ENCODE measurements around the gene HCN4.

The HCN4 gene

DNA sequence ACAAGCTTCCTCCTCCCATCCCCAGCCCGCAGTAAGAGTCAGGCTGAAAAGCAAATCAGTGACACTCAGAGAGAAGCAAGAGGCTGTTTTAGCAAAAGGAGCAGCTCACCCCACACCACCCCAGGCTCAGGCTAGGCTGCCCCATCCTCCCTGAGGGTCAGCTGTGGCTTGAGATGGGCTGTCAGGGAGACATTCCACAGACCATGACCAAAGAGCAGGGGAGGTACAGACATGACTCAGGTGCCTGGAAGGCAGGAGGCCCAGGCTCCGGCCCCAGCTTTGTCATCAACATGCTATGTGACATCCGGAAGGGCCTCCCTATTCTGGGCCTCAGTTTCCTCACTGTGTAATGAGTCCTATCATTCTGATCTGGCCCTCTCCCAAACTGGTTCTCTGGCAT, 24.7 kb downstream of the HCN4 start:
- TF ChIP-seq, protein P1, sequence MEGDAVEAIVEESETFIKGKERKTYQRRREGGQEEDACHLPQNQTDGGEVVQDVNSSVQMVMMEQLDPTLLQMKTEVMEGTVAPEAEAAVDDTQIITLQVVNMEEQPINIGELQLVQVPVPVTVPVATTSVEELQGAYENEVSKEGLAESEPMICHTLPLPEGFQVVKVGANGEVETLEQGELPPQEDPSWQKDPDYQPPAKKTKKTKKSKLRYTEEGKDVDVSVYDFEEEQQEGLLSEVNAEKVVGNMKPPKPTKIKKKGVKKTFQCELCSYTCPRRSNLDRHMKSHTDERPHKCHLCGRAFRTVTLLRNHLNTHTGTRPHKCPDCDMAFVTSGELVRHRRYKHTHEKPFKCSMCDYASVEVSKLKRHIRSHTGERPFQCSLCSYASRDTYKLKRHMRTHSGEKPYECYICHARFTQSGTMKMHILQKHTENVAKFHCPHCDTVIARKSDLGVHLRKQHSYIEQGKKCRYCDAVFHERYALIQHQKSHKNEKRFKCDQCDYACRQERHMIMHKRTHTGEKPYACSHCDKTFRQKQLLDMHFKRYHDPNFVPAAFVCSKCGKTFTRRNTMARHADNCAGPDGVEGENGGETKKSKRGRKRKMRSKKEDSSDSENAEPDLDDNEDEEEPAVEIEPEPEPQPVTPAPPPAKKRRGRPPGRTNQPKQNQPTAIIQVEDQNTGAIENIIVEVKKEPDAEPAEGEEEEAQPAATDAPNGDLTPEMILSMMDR (IDR thresholded peaks at IDR 0.05; ENCODE audit: extremely low read depth, missing control alignments), result no peak
- no peak for DNase-seq (ENCODE audit: low spot score)

GRCh38 chr15:73341886-73342600, 26.7 kb downstream of the HCN4 start:
- TF ChIP-seq, protein P1 (IDR thresholded peaks at IDR 0.05; ENCODE audit: extremely low read depth, missing control alignments), result no peak

DNA sequence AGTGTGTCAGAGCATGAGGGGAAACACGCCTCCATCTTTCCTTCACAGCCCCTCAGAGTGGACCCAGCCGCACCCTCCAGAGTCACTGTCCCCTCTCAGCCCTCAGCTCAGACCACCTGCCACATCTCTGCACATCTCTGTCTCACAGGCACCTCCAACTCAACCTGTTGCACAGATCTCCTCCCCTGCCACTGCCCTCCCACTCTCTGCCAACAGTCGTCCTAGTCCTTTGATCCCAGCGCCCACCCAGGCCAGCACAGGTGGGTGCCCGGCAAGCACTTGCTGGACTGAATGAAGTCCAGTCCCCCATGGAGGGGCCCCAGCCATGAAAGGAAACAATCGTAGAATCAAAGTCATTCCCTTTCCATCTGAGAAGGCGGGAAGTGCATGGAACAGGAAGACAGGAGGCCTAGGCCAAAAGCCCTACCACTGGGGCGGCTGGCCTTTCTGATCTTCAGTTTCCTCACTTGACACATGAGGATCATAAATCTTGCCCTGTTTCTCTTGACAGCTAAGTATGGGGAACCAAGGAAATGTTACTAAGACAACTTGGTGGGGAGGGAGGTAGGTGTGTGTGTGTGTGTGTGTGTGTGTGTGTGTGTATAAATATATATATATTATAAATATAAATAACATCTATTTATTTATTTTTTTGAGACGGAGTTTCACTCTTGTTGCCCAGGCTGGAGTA, 28.1 kb downstream of the HCN4 start:
- DNase-seq (ENCODE audit: low spot score), result no peak
- TF ChIP-seq, protein P1 (IDR thresholded peaks at IDR 0.05; ENCODE audit: extremely low read depth, missing control alignments), result no peak

More at GRCh38 chr15:73341886-73342600, 26.7 kb downstream of the HCN4 start:
- DNase-seq (ENCODE audit: low spot score), result no peak

- DNase-seq (ENCODE audit: low spot score), result no peak
- TF ChIP-seq, protein P1 (IDR thresholded peaks at IDR 0.05; ENCODE audit: extremely low read depth, missing control alignments), result no peak
Measured at GRCh38 chr15:73338606-73339374, 30.0 kb downstream of the HCN4 start.

DNA sequence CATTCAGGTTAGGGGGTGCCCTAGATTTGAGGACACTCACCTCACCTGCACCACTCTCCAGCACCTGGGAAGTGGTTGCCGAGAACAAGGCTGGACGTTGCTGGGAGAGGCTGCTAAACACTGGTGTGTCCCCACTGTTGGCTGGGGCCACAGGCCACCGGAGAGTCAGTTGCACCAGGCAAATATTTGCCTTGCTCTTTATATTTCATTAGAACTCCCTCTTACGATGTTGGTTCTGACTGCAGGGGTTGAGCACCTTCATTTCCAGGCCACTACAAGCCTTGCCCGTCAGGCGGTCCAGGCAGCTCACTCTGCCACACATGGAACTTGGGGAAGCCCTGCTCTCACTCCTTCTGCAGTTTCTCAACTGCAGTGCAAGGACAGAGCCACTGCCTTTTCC, 30.7 kb downstream of the HCN4 start:
- TF ChIP-seq, protein P1 (IDR thresholded peaks at IDR 0.05; ENCODE audit: extremely low read depth, missing control alignments), result no peak
- DNase-seq (ENCODE audit: low spot score), result no peak

DNA sequence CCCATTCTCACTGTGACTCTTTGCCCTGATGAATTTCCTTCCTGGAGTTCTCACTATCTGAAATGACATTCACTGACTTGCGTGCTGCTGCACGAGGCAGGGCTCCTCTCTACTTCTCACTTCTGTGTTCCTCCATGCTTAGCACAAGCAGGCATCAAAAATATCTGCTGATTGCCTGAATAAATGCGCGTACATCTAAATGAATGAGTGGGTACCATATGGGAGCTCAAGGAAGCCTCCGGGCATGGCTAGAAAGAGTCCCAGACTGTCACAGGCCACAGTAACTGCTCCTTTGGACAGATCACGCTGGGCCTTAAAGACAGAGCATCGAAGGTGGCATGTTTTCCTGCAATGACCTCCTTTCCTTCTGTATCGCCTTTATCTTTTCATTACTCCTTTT, 31.6 kb downstream of the HCN4 start:
- TF ChIP-seq, protein P1 (IDR thresholded peaks at IDR 0.05; ENCODE audit: extremely low read depth, missing control alignments), result no peak
- DNase-seq (ENCODE audit: low spot score), result no peak

DNA sequence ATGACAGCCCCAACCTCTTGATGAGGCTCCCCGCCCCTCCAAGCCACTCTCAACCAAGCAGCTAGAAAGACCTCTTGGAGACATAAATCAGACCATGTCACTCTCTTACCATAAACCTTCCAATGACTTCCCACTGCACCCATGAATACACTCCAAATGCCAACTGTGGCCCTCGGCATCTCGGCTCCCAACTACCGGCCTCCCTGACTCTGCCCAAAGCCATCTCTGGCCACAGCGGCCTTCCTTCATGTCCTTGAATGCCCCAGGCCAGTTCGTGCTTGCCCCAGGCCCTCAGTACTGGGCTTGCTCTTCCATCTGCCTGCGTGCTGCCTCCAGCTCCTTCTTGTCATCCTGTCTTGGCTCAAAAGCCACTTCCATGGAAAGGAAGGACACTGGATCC, 32.0 kb downstream of the HCN4 start:
- DNase-seq (ENCODE audit: low spot score), result no peak
- TF ChIP-seq, protein P1 (IDR thresholded peaks at IDR 0.05; ENCODE audit: extremely low read depth, missing control alignments), result no peak
